Left ventricle myocardium inferior (tissue), 1 donor: ENCODE results near the gene FXYD1. TPM values are rescaled to one million over a fixed set of nuclear protein-coding genes. Genes with fewer than 3 reads are reported as not detected.

Experiments
- DNase-seq: peaks from one replicate; pipeline ENCODE4 v3.0.0-alpha.2; 2020
- H3K27ac ChIP-seq: fragments of 200-600 bp; replicated peaks from 2 replicates; pipeline ENCODE4 v1.8.0; 2021
- H3K27me3 ChIP-seq: fragments of 200-600 bp; 2 replicates; pipeline ENCODE4 v1.8.0; 2021; ENCODE audit warnings: low read depth
- H3K36me3 ChIP-seq: fragments of 200-600 bp; 2 replicates; pipeline ENCODE4 v1.8.0; 2021
- H3K4me1 ChIP-seq: fragments of 200-600 bp; 2 replicates; pipeline ENCODE4 v1.8.0; 2021
- H3K4me3 ChIP-seq: fragments of 200-600 bp; 2 replicates; pipeline ENCODE4 v1.8.0; 2021; ENCODE audit warnings: mild to moderate bottlenecking, moderate library complexity
- H3K9me3 ChIP-seq: fragments of 200-600 bp; replicated peaks from 2 replicates; pipeline ENCODE4 v1.8.0; 2021
- CTCF ChIP-seq: fragments of 200-600 bp; IDR thresholded peaks from 2 replicates; pipeline ENCODE4 v1.8.0; 2021; ENCODE audit warnings: antibody characterized with exemption, mild to moderate bottlenecking, borderline replicate concordance
- intact Hi-C: fragments of 100-400 bp; cut with micrococcal nuclease; formaldehyde crosslinking; loops from one replicate; pipeline ENCODE4 v1.11.0; 2022
- total RNA-seq: library from RNA; stranded (reverse); fragmentation: NEBNext Ultra II Directional; extraction: Animal tissue kit (Norgen Biotek cat#: 25700); gene quantifications from one replicate; pipeline ENCODE4 v1.2.1, GENCODE V29; 2021
- donor health status: DM: no; HTN: yes; CAD: no; lungs with severe emphysema.

The FXYD1 gene
- total RNA-seq, 1 donor from 2014 or later = 509 TPM

- Histone ChIP-seq H3K36me3 (no peaks in the 10 kb centered on the region), H3K9me3 (no peaks in the 10 kb centered on the region), H3K27me3 (peaks cover 29% of the 10 kb centered on the region), H3K27ac (no peak overlapping the region), H3K4me3 (no peak overlapping the region), H3K4me1 (peaks cover 14% of the 10 kb centered on the region)
- TF ChIP-seq CTCF = no peak
- intact Hi-C loops = no loop called here
- DNase-seq = no peak
These were observed 44.5 kb upstream of the FXYD1 start for GRCh38 chr19:35093941-35094647.

- Histone ChIP-seq H3K9me3 (no peaks in the 10 kb centered on the region), H3K27me3 (peaks cover 24% of the 10 kb centered on the region), H3K27ac (no peak overlapping the region), H3K4me3 (no peak overlapping the region), H3K4me1 (peaks cover 14% of the 10 kb centered on the region), H3K36me3 (no peaks in the 10 kb centered on the region)
- TF ChIP-seq CTCF = no peak
- DNase-seq = no peak
- intact Hi-C loops = no loop called here
These were observed 44.0 kb upstream of the FXYD1 start for GRCh38 chr19:35094656-35095055.

- no peaks in the 10 kb centered on the region for H3K36me3 ChIP-seq
- no peak for DNase-seq
- intact Hi-C loops = no loop called here
- H3K27me3 ChIP-seq = peaks cover 12% of the 10 kb centered on the region
- peaks cover 7% of the 10 kb centered on the region for H3K4me1 ChIP-seq
- no peak overlapping the region for H3K4me3 ChIP-seq
- TF ChIP-seq CTCF = no peak
- no peak overlapping the region for H3K27ac ChIP-seq
- H3K9me3 ChIP-seq = no peaks in the 10 kb centered on the region
These were observed 42.8 kb upstream of the FXYD1 start for GRCh38 chr19:35095667-35096368.

DNA sequence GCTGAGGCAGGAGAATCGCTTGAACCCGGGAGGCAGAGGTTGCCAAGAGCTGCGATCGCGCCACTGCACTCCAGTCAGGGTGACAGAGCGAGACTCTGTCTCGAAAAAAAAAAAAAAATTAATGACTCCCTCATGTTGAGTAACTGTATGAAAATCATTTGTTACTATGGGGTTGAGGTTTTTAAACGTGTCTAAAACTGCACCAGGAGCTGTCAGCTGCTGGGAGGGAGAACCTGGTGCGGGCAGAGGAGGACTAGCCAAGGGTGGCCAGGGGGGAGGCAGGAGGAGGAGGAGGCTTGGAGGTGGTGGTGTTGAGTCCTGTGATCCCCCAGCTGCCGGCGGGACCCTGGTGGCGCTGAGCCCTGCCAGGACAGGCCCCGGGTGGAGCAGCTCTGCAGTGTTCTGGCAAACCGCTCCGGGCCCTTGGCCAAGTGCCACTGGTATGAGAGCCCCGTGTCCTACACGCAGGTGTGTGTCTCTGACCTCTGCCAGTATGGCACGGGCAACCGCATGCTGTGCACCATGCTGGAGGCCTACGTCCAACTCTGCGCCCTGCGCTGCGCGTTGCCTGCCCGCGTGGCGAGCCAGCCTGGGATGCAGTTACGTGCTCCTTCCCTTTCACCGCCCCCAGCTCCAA lies 40.1 kb upstream of the FXYD1 start:
- Histone ChIP-seq H3K9me3 (no peaks in the 10 kb centered on the region), H3K27me3 (no peaks in the 10 kb centered on the region), H3K27ac (no peak overlapping the region), H3K4me3 (no peak overlapping the region), H3K36me3 (no peaks in the 10 kb centered on the region), H3K4me1 (peaks cover 4% of the 10 kb centered on the region)
- intact Hi-C loops = no loop called here
- TF ChIP-seq CTCF = no peak
- DNase-seq = peak; percentile 57

DNA sequence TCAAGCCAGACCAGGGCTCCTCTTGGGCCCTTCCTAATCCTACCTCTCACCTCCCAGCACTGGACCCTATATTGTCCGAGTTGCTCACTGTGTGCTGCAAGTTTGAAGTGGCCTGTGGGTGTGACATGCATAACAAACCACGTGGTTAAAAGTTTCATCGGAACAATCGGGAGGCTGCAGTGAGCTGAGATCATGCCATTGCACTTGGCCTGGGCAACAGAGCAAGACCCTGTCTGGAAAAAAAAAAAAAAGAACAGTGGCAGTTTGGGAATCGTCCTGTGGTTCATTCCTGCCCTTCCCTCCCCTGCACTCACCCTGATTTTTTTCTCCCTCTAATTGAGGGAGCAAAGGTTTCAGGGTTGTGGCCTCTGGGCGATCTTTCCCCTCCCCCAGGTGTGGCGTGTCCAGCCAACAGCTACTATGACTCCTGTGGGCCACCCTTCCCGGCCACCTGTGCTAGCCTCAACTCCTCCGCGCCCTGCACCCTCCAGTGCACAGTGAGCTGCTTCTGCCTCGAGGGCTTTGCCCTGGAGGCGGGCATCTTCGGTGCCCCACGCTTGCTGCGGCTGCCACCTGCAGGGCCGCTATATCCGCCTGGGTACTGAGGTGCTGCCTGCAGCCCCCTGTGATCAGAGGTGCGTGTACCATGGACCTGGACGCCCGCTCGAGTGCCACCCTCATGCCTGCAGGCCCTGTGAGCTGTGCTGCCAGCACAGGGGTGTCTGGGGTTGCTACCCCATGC lies 39.3 kb upstream of the FXYD1 start:
- H3K9me3 ChIP-seq = no peaks in the 10 kb centered on the region
- H3K27me3 ChIP-seq = no peaks in the 10 kb centered on the region
- H3K27ac ChIP-seq = no peak overlapping the region
- H3K4me1 ChIP-seq = peaks cover 4% of the 10 kb centered on the region
- intact Hi-C loops = no loop called here
- no peak for TF ChIP-seq CTCF
- no peaks in the 10 kb centered on the region for H3K36me3 ChIP-seq
- DNase-seq = no peak
- H3K4me3 ChIP-seq = no peak overlapping the region
